Neuron (in vitro differentiated cells): Measurements from ENCODE around the gene WDR31.
A peak's percentile ranks its signal among the peaks of the same experiment; 100 is the strongest.

Experiments used
- H2AFZ ChIP-seq: one replicate; pipeline ENCODE4 v1.6.1; 2013; ENCODE audit warnings: low read depth, mild to moderate bottlenecking, inconsistent platforms, low read length, moderate library complexity
- H3K27me3 ChIP-seq: one replicate; pipeline ENCODE4 v1.6.1; 2013; ENCODE audit warnings: low read length; ENCODE audit not compliant: insufficient read depth
- H3K36me3 ChIP-seq: one replicate; pipeline ENCODE4 v1.6.1; 2013; ENCODE audit warnings: low read length; ENCODE audit not compliant: insufficient read depth
- H3K4me1 ChIP-seq: one replicate; pipeline ENCODE4 v1.6.1; 2013; ENCODE audit warnings: low read length; ENCODE audit not compliant: insufficient read depth
- H3K4me3 ChIP-seq: 2 replicates; pipeline ENCODE4 v1.5.1; 2013; ENCODE audit warnings: mild to moderate bottlenecking, low read length, moderate library complexity
- H3K9me3 ChIP-seq: one replicate; pipeline ENCODE4 v1.6.1; 2013; ENCODE audit warnings: low read length

The WDR31 gene

DNA sequence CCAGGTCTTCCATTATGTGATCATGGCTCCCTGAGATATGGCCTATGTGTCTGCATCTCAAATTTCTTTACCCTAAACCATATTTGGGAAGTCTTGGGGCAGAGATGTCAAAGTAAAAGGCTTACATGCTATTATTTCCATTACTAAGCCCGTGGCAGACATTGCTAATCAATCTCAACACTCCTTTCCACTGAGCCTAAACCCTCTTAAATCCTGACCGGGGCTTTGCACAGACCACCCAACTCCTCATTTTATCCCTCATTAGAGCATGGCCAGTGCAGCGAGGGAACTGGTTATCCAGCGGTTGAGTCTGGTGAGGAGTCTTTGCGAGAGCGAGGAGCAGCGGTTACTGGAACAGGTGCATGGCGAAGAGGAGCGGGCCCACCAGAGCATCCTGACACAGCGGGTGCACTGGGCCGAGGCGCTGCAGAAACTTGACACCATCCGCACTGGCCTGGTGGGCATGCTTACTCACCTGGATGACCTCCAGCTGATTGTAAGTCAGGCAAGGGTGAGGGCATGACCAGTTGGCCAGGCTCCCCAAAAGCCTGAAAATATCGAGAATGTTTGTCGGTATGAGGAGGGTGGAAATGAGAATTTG, 20.3 kb upstream of the WDR31 start:
- Histone ChIP-seq H3K36me3 (no peaks in the 10 kb centered on the region), H2AFZ (no peak overlapping the region), H3K4me1 (peaks cover 4% of the 10 kb centered on the region), H3K4me3 (no peak overlapping the region), H3K9me3 (no peaks in the 10 kb centered on the region), H3K27me3 (peaks cover 11% of the 10 kb centered on the region)

DNA sequence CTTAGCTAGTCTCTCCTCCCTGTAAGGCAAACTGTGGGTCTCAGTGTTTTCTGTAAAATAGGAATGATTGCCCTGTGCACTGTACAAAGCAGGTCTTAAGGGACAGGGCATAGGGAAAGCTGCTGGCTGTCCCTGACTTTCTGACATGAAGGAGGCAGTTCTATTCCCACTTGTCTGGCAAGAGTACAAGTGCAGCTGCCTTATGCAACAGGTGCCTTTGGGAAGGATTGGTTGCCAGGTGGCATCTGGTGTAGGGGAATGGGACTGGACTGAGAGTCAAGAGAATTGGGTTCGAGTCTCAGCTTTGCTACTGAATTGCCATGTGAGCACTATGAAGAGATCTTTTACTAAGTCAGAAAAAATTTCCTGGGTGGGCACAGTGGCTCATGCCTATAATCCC, 19.3 kb upstream of the WDR31 start:
- H3K27me3 ChIP-seq: peaks cover 11% of the 10 kb centered on the region
- no peaks in the 10 kb centered on the region for H3K36me3 ChIP-seq
- H2AFZ ChIP-seq: no peak overlapping the region
- H3K9me3 ChIP-seq: no peaks in the 10 kb centered on the region
- peaks cover 4% of the 10 kb centered on the region for H3K4me1 ChIP-seq
- H3K4me3 ChIP-seq: no peak overlapping the region

DNA sequence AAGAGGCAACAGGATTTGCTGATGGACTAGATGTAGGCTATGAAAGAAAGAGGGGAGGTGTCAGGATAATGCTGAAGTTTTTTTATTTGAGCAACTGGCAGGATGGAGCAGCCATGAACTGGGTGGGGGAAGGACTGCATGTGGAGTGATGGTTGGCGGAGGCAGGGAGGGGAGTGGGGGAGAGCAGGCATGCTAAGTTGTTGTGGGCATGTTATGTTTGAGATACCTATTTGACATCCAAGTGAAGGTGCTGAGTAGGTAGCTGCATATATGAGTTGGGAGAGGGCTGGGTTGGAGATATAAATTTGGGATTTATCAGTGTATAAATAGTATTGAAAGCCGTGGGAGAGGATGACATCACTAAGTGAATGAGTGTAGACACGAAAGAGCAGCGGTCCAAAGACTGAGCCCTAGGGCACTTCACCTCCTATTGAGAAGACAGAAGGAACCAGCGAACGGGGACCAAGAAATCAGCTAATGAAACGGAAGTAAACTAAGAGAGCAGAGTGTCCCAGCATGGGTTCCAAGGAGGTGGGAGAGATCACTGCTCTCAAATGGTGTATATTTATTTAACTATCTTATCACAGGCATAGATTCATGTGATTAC, 16.7 kb upstream of the WDR31 start:
- no peaks in the 10 kb centered on the region for H3K36me3 ChIP-seq
- H2AFZ ChIP-seq: no peak overlapping the region
- no peak overlapping the region for H3K4me3 ChIP-seq
- peaks cover 20% of the 10 kb centered on the region for H3K27me3 ChIP-seq
- no peaks in the 10 kb centered on the region for H3K4me1 ChIP-seq
- H3K9me3 ChIP-seq: no peaks in the 10 kb centered on the region

DNA sequence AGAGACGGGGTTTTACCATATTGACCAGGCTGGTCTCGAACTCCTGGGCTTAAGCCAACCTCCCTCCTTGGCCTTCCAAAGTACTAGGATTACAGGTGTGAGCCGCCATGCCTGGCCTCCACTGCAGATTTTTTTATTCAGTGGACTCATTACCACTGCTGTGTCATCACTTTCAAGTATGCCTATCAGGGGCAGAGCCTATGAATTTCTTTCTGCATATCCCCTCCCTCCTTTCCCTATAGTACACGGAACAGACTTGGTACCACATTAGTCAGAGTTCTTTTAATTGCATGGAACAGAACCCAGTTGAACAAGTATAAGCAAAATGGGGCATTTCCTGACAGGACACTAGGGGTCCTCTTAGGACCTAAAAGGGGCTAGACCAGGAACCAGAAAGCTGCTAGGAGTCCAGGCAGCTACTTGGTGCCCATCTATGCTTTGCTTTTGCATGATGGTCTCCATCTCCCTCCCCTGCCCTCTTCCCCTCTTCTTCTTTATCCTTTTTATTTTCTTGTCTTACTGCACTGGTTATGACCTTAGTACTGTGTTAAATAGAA, 15.0 kb upstream of the WDR31 start:
- Histone ChIP-seq H3K9me3 (no peaks in the 10 kb centered on the region), H3K36me3 (no peaks in the 10 kb centered on the region), H3K4me3 (no peak overlapping the region), H3K27me3 (peaks cover 28% of the 10 kb centered on the region), H3K4me1 (no peaks in the 10 kb centered on the region), H2AFZ (no peak overlapping the region)

DNA sequence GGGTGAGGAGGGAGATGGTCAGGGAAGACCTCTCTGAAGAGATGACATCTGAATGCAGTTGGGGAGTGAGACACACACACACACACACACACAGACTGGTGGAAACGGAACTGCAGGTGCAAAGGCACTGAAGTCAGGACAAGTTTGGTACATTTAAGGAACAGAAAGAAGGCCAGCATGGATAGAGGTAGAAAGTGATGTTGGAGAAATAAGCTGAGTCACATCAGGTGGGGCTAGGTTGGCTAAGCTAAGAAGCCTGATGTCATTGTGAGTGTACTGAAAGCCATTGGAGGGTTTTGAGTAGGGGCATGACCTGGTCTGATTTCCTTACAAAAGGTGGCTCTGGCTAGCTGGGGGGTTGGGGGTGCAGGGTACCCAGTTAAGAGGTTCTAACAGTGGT, 12.3 kb upstream of the WDR31 start:
- Histone ChIP-seq H3K4me3 (no peak overlapping the region), H3K9me3 (no peaks in the 10 kb centered on the region), H3K27me3 (peaks cover 52% of the 10 kb centered on the region), H3K36me3 (no peaks in the 10 kb centered on the region), H3K4me1 (peaks cover 2% of the 10 kb centered on the region), H2AFZ (no peak overlapping the region)

DNA sequence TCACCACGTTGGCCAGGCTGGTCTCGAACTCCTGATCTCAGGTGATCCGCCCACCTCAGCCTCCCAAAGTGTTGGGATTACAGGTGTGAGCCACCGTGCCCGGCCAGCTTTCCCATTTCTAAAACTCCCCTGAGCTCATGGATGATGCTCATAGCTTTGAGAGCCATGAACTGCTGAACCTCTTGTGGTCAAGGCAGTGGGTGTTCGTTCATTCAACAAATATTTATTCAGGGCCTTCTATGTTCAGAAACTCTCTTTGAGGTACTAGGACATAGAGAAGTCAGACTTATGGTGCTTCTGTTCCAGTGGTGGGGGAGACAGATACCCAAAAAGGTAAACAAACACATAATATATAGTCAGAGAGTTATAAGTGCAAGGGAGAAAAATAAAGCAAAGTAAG, 11.9 kb upstream of the WDR31 start:
- Histone ChIP-seq H2AFZ (no peak overlapping the region), H3K4me3 (no peak overlapping the region), H3K27me3 (peaks cover 56% of the 10 kb centered on the region), H3K36me3 (no peaks in the 10 kb centered on the region), H3K4me1 (peaks cover 2% of the 10 kb centered on the region), H3K9me3 (no peaks in the 10 kb centered on the region)

DNA sequence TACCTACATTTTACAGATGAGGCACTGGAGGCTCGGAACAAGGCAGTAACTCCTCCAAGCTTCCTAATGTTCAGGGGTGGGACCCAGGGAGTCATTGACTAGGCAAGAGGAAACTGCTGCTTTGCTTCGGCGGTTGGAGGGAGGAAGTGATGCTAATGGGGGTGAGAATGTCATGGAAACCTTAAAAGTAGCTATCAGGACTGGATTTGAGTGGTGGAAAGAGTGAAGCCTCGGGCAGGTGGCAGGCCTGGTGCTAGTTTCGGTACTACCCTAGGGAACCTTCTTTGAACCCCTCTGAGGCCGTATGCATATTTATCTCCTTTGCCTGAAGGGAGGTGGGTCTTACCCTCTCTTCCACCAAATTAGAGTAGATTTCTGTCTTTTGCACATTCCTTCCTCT, 10.9 kb upstream of the WDR31 start:
- Histone ChIP-seq H3K4me1 (peaks cover 2% of the 10 kb centered on the region), H3K9me3 (no peaks in the 10 kb centered on the region), H2AFZ (no peak overlapping the region), H3K4me3 (no peak overlapping the region), H3K36me3 (no peaks in the 10 kb centered on the region), H3K27me3 (peaks cover 63% of the 10 kb centered on the region)

DNA sequence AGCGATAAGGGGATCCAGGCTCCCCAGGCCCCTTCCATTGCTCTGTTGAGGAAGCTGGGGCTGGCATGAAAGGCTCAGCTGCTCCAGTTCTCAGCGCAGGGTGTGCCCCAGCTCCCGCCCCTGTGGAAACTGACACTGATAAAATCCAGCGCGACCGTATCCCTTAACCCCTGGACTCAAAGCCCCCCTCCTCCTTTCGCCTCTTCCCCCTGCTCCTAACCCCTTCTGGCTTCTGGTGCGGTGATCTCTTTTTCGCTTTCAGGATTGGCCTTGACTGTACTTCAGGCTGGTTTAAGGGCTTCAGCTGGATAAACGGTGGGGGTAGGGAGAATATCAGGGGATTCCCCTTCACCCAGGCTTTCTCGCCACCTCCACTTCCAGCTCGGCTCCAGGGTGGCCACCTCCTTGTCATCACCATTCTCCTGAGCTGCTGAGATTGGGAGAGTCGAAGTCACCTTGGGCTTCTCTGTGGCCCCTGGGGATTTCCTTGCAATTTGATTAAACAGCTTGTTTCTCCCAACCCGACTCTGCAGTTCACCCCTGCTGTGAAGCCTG, 10.1 kb upstream of the WDR31 start:
- peaks cover 2% of the 10 kb centered on the region for H3K4me1 ChIP-seq
- H3K27me3 ChIP-seq: peaks cover 66% of the 10 kb centered on the region
- no peak overlapping the region for H3K4me3 ChIP-seq
- H3K9me3 ChIP-seq: no peaks in the 10 kb centered on the region
- no peaks in the 10 kb centered on the region for H3K36me3 ChIP-seq
- H2AFZ ChIP-seq: no peak overlapping the region

DNA sequence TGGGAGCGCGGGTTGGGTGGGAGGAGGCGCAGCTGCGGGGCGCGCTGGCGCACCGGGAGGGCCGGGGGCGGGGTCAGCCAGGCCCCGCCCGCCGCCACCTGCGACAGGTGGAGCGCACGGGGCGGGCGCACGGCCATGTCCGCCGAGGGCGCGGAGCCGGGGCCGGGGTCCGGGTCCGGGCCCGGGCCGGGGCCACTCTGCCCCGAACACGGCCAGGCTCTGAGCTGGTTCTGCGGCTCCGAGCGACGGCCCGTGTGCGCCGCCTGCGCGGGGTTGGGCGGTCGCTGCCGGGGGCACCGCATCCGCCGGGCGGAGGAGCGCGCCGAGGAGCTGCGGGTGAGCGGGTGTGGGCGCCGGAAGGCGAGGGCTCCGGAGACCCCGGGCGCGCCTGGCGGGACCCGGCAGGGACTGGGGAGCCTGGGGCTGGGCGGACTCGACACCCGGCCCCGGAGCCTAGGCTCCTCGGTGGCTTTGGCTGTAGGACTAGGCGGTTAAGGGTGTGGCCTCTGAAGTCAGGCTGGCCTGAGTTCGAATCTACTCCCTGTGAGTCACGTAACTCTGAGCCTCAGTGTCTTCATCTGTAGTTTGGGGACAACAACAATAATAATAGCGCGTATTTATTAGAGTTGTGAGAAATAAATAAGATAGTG, 9.5 kb upstream of the WDR31 start, which contains the start of gene BSPRY:
Gene BSPRY (plus strand): TSS at position 97 of the 650 bp plus-strand sequence. CDS start 39 bp downstream, at position 136.
- H3K36me3 ChIP-seq: no peaks in the 10 kb centered on the region
- H3K4me1 ChIP-seq: peaks cover 2% of the 10 kb centered on the region
- H3K9me3 ChIP-seq: no peaks in the 10 kb centered on the region
- peak within 1 kb of the TSS; percentile 7 for H3K4me3 ChIP-seq
- H2AFZ ChIP-seq: no peak within 1 kb of the TSS
- peaks cover 68% of the 10 kb centered on the region for H3K27me3 ChIP-seq

DNA sequence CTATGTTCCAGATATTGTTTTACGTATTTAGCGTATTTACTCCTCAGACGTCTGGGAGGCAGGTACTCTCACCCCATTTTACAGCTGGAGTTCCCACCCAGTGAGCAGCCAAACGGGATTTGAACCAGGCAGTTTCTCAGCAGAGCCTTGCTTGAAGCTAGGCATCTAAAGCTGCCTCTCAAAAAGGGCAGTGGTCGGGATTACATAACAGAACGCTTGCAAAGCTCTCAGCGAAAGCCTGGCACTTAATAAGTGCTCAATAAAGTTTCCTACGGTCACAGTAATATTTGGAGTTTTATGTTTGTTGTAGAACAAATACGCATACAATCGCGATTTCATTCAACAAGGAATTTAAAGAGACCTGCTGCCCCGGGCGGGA, 9.0 kb upstream of the WDR31 start:
- Histone ChIP-seq H3K4me1 (peaks cover 2% of the 10 kb centered on the region), H3K36me3 (no peaks in the 10 kb centered on the region), H2AFZ (no peak overlapping the region), H3K4me3 (no peak overlapping the region), H3K27me3 (peaks cover 68% of the 10 kb centered on the region), H3K9me3 (no peaks in the 10 kb centered on the region)

DNA sequence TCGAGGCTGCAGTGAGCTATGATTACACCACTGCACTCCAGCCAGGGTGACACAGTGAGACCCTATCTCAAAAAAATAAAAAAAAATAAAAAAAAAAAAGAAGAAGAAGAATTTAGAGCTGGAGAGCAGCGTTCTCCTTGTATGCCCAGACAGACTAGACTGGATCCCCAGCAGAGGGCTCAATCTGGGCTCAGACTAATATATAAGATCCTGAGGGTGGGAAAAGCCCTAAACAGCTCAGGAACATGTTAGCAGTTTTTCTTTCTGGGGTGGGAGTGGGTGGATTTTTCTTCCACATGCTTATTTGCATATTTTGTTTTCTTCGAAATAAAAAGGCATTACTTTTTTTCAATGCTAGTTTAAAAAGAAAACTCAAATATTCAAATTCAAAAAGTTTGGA, 8.4 kb upstream of the WDR31 start:
- Histone ChIP-seq H3K4me3 (no peak overlapping the region), H2AFZ (no peak overlapping the region), H3K27me3 (peaks cover 68% of the 10 kb centered on the region), H3K9me3 (no peaks in the 10 kb centered on the region), H3K4me1 (peaks cover 2% of the 10 kb centered on the region), H3K36me3 (no peaks in the 10 kb centered on the region)

DNA sequence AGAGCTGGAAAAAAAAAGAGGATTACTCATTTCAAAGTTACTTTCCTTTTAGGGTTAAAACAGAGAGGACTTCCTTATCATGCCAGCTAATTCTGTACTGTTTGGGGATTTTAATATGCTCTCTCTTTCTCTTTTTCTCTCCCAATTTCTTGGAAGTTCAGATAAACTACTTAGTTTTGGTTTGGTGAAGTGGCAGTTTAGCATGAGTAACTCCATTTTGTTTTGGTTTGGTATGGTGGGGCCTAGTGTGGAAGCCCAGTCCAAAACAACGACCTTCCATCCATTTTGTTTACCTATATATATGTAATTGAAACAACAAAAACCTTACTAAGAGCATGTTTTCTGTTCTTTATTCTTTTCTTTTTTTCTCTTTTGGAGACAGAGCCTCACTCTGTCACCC, 5.6 kb upstream of the WDR31 start:
- Histone ChIP-seq H3K4me1 (peaks cover 2% of the 10 kb centered on the region), H2AFZ (no peak overlapping the region), H3K4me3 (no peak overlapping the region), H3K9me3 (no peaks in the 10 kb centered on the region), H3K27me3 (peaks cover 46% of the 10 kb centered on the region), H3K36me3 (no peaks in the 10 kb centered on the region)

DNA sequence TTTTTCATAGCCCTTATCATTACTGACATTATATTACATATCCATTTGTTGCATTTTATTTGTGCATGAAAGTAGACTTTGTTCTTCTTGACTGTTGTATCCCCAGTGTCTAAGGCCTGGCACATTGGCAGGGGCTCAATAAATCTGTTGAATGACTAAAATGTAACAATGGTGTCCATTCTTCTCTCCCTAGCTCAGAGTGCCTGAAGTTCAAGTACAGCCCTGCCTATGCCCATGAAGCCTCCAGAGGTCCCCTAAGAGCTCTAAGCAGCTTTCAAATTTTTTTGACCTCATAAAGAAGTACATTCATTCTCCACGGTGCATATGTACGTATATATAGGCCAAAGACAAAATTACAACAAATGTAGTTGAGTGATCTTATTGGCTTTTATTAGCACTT, 5.1 kb upstream of the WDR31 start:
- peaks cover 41% of the 10 kb centered on the region for H3K27me3 ChIP-seq

More for the DNA sequence above, 5.1 kb upstream of the WDR31 start:
- Histone ChIP-seq H3K4me1 (peaks cover 2% of the 10 kb centered on the region), H3K36me3 (no peaks in the 10 kb centered on the region), H3K4me3 (no peak overlapping the region), H2AFZ (no peak overlapping the region), H3K9me3 (no peaks in the 10 kb centered on the region)
